Cardiac muscle cell (in vitro differentiated cells and primary cell): ENCODE results near the gene IFNL2. TPM values are rescaled to one million over a fixed set of nuclear protein-coding genes. Genes with fewer than 3 reads are reported as not detected.
"Not testable (repeated sequence)": the region's sequence is repeated elsewhere in the genome, so short reads cannot be mapped to it uniquely, and the experiment has no call there.

Experiments
- DNase-seq, 2 donors: peaks; one replicate each; pipeline versions ENCODE4 v3.0.0 to v3.0.0-alpha.2; 2010 to 2017; ENCODE audit warnings: low read depth in 1 of 2, low spot score in 1 of 2
- H3K27ac ChIP-seq: fragments of 200-600 bp; sonication (generic); 2 replicates; pipeline ENCODE4 v1.5.1; 2016
- H3K27me3 ChIP-seq: fragments of 200-600 bp; sonication (generic); 2 replicates; pipeline ENCODE4 v1.6.0; 2016; ENCODE audit warnings: control low read depth
- H3K36me3 ChIP-seq: fragments of 200-600 bp; sonication (generic); 2 replicates; pipeline ENCODE4 v1.5.1; 2016; ENCODE audit warnings: control low read depth
- H3K4me1 ChIP-seq: fragments of 200-600 bp; sonication (generic); 2 replicates; pipeline ENCODE4 v1.8.1; 2017; ENCODE audit warnings: low read depth, mild to moderate bottlenecking, mixed run types
- H3K4me3 ChIP-seq: fragments of 200-600 bp; sonication (generic); 2 replicates; pipeline ENCODE4 v1.5.1; 2016; ENCODE audit warnings: mild to moderate bottlenecking
- H3K9me3 ChIP-seq: fragments of 200-600 bp; sonication (generic); 2 replicates; pipeline ENCODE4 v1.5.1; 2017; ENCODE audit warnings: low read depth, mild to moderate bottlenecking, control low read depth
- polyA plus RNA-seq: library from polyadenylated mRNA; unstranded; fragments of >200 nt; fragmentation: Nextera tagmentation; extraction: Ambion mirVana; gene quantifications from 2 replicates; pipeline ENCODE4 v1.2.1, GENCODE V29; 2016
- total RNA-seq: library from RNA; depleted of rRNA; stranded (reverse); fragments of >200 nt; gene quantifications from 2 replicates; pipeline ENCODE4 v1.2.3, GENCODE V29; 2016
- TF ChIP-seq, protein P1 (sequence below): IDR thresholded peaks from 2 replicates; pipeline ENCODE4 v1.5.1; 2012; ENCODE audit warnings: low read depth, mild to moderate bottlenecking, low read length

The IFNL2 gene
- total and polyA plus RNA-seq, 2 experiments from 2014 or later: not detected

DNA sequence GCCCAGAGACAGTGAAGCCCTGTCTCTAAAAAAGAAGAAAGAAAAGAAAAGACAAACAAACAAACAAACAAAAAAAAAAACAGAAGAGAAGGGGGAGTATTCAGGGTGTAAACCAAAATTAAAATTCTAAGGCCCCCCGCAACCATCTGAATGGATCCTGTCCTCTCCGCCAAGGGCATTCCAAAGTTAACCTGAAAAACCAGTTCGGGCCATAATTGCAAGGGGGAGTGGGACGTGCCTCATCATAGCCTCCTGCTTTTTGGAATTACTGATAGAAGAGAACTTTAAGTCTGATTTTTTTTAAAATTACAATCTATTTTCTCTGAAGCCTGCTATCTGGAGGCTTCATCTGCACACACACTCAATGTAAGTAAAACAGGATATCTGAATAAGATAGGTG is 5.7 kb upstream of the IFNL2 start:
- no peak for DNase-seq
- H3K9me3 ChIP-seq: no peaks in the 10 kb centered on the region
- no peak overlapping the region for H3K4me3 ChIP-seq
- H3K4me1 ChIP-seq: peaks cover 4% of the 10 kb centered on the region
- TF ChIP-seq, protein P1, sequence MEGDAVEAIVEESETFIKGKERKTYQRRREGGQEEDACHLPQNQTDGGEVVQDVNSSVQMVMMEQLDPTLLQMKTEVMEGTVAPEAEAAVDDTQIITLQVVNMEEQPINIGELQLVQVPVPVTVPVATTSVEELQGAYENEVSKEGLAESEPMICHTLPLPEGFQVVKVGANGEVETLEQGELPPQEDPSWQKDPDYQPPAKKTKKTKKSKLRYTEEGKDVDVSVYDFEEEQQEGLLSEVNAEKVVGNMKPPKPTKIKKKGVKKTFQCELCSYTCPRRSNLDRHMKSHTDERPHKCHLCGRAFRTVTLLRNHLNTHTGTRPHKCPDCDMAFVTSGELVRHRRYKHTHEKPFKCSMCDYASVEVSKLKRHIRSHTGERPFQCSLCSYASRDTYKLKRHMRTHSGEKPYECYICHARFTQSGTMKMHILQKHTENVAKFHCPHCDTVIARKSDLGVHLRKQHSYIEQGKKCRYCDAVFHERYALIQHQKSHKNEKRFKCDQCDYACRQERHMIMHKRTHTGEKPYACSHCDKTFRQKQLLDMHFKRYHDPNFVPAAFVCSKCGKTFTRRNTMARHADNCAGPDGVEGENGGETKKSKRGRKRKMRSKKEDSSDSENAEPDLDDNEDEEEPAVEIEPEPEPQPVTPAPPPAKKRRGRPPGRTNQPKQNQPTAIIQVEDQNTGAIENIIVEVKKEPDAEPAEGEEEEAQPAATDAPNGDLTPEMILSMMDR: no peak
- no peak overlapping the region for H3K27ac ChIP-seq
- peaks cover 62% of the 10 kb centered on the region for H3K27me3 ChIP-seq
- H3K36me3 ChIP-seq: no peaks in the 10 kb centered on the region

DNA sequence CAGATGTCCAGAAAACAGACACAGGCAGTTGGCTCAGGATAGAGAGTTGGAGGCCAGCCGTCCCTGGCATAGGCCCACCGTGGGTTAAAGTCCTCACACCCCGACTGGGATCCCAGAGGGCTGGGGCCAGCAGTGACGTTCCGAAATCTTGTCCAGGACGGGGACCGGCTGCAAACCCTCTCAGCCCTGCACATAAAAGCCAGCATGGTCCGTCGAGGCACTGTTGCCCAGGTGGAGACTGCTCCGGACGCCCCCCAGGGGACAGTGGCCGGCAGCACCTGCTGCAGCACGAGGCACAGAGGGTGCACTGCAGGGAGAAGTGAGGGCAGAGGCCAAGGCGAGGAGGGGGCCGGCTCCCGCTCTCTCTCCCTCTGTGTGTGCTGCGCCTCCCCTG is 4.3 kb upstream of the IFNL2 start:
- no peak for DNase-seq
- Histone ChIP-seq H3K36me3 (no peaks in the 10 kb centered on the region), H3K9me3 (no peaks in the 10 kb centered on the region), H3K4me3 (no peak overlapping the region), H3K4me1 (no peaks in the 10 kb centered on the region), H3K27ac (no peak overlapping the region), H3K27me3 (peaks cover 62% of the 10 kb centered on the region)
- TF ChIP-seq, protein P1: no peak

DNA sequence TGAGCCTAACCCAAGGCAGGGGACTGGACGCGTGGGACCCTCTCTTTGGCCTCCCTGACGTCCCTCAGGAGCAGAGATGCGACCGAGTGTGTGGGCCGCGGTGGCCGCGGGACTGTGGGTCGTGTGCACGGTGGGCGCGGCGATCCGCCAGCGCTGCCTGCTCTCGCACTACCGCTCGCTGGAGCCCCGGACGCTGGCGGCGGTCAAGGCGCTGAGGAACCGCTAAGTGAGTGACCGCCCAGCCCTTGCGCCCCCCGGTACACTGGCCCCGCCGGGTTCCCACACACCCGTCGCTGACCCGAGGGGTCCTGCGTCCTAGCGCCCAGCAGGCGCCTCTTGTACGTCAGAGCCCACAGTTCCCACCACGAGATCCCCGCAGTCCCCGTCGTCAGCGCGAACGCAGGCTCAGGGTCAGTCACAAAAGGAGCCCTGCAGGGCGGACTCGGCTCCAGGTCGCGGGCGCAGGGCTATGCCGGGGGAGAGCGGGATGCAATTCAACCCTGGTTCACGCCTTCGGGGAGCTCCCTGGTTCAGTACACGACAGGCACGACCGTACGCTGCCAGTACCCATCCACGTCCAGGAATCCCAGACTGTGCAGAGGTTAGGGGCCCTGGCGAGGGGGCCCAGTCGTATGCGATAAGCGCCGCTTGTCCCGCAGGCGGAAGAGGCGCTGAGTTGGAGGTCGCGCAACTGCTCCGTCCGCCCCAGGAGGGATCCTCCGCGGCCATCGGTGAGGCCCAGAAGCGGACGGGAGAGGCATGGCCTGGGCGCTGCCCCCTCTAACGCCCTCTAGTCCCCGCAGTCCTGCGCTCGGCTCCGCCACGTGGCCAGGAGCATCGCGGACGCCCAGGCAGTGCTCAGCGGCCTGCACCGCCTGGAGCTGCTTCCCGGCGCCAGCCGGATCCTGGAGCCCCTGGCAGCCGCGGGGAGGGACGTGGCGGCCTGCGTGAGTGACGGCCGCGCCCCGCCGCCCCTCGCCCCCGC is 3.6 kb upstream of the IFNL2 start:
- Histone ChIP-seq H3K4me3 (peak overlapping the region; percentile 8), H3K9me3 (no peaks in the 10 kb centered on the region), H3K36me3 (no peaks in the 10 kb centered on the region), H3K27me3 (peaks cover 62% of the 10 kb centered on the region), H3K27ac (no peak overlapping the region), H3K4me1 (no peaks in the 10 kb centered on the region)
- TF ChIP-seq, protein P1: no peak
- peak; percentile 29 to 48 for DNase-seq

DNA sequence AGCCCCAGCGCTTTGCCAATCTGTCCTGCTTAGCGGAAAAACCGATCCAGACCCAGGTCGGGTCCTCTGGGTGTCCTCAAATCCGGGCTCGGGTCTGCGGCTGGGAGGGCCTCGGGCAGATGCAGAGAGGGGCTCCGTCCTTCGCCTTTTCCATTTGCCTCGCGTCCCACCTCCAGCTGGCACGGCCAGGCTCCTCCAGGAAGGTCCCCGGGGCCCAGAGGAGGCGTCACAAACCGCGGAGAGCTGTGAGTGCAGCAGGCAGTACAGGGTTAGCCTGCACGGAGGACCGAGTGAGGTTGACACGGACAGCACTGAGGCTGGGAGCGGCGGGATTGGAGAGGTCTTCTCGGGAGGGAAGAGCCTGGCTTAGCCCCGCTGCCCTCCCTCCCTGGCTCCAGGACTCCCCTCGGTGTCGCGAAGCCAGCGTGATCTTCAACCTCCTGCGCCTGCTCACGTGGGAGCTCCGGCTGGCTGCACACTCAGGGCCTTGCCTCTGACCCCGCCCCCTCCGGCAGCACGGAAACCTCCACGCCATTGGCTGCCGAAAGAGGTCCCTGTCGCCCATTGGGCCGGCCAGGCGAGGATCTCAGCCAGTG is 2.8 kb upstream of the IFNL2 start:
- H3K9me3 ChIP-seq: no peaks in the 10 kb centered on the region
- TF ChIP-seq, protein P1: no peak
- peaks cover 55% of the 10 kb centered on the region for H3K27me3 ChIP-seq
- H3K36me3 ChIP-seq: no peaks in the 10 kb centered on the region
- no peak overlapping the region for H3K4me3 ChIP-seq
- no peak for DNase-seq
- H3K4me1 ChIP-seq: no peaks in the 10 kb centered on the region
- H3K27ac ChIP-seq: no peak overlapping the region

DNA sequence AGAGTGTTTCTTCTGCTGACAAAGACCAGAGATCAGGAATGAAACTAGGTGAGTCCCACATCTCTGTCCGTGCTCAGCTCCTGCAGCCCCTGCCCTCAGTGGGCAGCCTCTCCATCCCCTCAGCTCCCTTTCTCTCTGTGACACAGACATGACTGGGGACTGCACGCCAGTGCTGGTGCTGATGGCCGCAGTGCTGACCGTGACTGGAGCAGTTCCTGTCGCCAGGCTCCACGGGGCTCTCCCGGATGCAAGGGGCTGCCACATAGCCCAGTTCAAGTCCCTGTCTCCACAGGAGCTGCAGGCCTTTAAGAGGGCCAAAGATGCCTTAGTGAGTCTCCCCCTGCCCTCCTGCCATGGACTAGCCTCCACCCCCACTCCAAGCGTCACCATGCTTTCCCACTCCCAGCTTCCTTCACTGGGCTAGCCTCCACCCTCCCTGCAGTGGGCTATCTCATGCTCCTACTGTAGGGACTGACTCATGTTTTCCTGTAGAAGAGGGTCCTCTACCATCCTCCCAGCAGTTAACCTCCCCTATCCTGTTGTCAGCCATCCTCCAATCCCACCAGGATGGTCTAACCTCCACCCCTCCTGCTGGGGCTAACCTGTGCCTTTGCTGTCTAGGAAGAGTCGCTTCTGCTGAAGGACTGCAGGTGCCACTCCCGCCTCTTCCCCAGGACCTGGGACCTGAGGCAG is 481 bp downstream of the IFNL2 start:
- H3K9me3 ChIP-seq, H3K36me3 ChIP-seq, H3K4me1 ChIP-seq, H3K27ac ChIP-seq, DNase-seq, H3K4me3 ChIP-seq: not testable (repeated sequence)
- H3K27me3 ChIP-seq: peaks cover 33% of the 10 kb centered on the region

DNA sequence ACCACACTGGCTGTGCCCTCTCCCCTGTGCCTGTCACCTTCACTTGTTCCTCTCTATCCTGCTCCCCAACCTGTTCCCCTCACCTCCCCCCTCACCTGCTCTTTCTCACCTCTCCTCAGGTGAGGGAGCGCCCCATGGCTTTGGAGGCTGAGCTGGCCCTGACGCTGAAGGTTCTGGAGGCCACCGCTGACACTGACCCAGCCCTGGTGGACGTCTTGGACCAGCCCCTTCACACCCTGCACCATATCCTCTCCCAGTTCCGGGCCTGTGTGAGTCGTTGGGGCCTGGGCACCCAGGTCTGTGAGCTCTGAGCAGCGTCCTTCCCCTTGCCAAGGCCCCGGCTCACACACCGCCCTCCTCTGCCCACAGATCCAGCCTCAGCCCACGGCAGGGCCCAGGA is 1.2 kb downstream of the IFNL2 start:
- not testable (repeated sequence) for H3K9me3 ChIP-seq, H3K36me3 ChIP-seq, H3K4me1 ChIP-seq, DNase-seq, H3K4me3 ChIP-seq, H3K27ac ChIP-seq
- H3K27me3 ChIP-seq: peaks cover 26% of the 10 kb centered on the region
